SU-DHL-6 (cell line): ENCODE measurements around the gene AXIN1.
"Not testable (repeated sequence)": the region's sequence is repeated elsewhere in the genome, so short reads cannot be mapped to it uniquely, and the experiment has no call there.

ENCODE experiments used
- EZH2phosphoT487 ChIP-seq: fragments of 200-600 bp; sonication (generic), shearing (Covaris generic); conservative IDR thresholded peaks from 2 replicates; pipeline ENCODE4 v1.6.1; 2018; ENCODE audit warnings: mild to moderate bottlenecking, antibody characterized with exemption, low read length, moderate library complexity, mixed read lengths
- TF ChIP-seq, protein P1 (sequence below): fragments of 200-600 bp; sonication (generic); IDR thresholded peaks from one replicate; pipeline ENCODE4 v1.5.1; 2017; ENCODE audit warnings: antibody characterized with exemption, mild to moderate bottlenecking, low read length, moderate library complexity; ENCODE audit not compliant: insufficient read depth, poor library complexity, severe bottlenecking

DNA sequence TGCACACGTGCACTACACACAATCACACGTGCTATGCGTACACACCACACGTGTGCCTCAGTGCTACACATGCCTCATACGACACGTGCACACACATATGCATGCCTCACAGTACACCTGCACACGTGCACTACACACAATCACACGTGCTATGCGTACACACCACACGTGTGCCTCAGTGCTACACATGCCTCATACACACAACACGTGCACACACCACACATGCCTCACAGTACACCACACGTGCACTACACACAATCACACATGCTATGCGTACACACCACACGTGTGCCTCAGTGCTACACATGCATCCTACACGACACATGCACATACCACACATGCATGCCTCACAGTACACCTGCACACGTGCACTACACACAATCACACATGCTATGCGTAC is 85.0 kb downstream of the AXIN1 start:
- TF ChIP-seq, protein P1, sequence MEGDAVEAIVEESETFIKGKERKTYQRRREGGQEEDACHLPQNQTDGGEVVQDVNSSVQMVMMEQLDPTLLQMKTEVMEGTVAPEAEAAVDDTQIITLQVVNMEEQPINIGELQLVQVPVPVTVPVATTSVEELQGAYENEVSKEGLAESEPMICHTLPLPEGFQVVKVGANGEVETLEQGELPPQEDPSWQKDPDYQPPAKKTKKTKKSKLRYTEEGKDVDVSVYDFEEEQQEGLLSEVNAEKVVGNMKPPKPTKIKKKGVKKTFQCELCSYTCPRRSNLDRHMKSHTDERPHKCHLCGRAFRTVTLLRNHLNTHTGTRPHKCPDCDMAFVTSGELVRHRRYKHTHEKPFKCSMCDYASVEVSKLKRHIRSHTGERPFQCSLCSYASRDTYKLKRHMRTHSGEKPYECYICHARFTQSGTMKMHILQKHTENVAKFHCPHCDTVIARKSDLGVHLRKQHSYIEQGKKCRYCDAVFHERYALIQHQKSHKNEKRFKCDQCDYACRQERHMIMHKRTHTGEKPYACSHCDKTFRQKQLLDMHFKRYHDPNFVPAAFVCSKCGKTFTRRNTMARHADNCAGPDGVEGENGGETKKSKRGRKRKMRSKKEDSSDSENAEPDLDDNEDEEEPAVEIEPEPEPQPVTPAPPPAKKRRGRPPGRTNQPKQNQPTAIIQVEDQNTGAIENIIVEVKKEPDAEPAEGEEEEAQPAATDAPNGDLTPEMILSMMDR = not testable (repeated sequence)
- TF ChIP-seq EZH2phosphoT487 = not testable (repeated sequence)
